Measurements from ENCODE around the gene MIR17HG.
"Not testable (repeated sequence)": the region's sequence is repeated elsewhere in the genome, so short reads cannot be mapped to it uniquely, and the experiment has no call there.

Gene MIR17HG

DNA sequence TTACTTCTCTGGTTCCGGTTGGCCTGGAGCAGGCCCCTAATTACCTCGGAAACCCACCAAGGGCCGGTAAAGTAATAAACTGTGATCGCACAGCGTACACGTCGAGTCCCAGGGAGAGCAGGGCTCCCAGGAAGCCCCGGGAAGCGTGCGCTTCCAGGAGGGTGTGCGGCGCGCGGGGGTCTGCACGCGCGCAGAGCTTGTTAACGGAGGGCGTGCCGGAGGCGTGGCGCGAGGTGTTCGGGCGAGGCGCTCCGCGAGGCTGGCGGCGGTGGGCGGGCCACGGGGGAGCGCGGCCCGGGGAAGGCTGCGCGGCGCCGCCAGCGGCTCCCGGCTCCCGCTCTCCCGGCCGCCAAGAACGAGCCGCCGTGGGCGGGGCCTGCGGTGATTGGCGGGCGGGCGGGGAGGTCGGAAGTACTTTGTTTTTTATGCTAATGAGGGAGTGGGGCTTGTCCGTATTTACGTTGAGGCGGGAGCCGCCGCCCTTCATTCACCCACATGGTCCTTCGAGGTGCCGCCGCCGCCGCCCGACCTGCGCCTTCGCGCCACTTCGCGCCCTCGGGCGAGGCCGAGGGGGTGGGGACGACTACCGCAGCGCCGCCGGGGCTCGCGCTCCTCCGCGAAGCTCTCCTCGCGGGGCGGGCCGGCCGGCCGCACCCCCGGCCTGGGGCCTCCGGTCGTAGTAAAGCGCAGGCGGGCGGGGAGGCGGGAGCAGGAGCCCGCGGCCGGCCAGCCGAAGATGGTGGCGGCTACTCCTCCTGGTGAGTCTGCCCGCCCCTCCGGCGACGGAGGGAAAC is at the start of gene MIR17HG:
Gene MIR17HG, plus strand, starts transcription at position 486 of the 794 bp plus-strand sequence.
- peak; percentile 84 for DNase-seq

DNA sequence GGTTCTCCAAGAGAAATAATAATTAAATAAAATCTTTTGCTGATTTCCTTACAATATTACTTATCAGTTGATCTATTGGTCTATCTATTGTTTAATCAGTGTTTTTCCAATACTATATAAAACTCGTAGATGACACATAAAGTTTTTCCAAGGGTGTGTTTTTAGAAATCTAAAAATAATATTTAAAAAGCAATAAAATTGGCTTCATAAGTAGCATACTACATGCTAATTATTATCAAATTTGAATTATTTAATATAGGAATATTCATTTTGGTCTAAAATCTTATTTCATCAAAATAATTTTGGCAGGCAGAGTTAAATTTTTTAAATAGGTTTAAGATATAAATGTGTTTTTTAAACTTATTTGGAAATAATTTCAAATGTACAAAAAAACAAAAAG is 49.4 kb upstream of the MIR17HG start:
- no peak for DNase-seq

DNA sequence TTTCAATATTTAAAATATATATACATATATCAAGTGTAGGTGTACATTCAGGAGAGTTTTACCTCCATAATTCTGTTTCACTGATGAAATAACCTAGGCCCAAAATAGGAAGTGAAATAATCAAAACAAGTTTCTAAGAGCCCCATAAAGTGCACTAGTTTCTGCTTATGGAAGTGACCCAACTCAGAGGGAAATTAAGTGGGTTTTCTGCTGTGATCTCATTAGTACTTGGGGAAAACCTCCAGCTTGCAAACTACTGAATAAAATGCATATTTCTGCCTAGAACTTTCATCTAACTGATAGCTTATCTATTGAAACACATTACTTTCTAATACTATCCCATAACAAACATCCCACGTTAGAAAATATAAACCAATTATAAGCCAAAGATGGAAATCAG is 45.4 kb upstream of the MIR17HG start:
- no peak for DNase-seq

DNA sequence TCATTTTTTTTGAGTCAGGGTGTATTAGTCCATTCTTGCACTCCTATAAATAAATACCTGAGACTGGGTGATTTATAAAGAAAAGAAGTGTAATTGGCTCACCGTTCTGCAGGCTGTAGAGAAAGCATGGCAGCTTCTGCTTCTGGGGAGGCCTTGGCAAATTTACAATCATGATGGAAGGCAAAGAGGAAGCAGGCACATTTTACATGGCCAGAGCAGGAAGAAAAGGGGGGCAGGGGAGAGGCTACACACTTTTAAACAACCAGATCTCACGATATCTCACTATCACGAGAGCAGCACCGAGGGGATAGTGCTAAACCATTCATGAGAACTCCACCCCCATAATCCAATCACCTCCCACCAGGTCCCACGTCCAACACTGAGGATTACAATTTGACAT is 44.5 kb upstream of the MIR17HG start:
- DNase-seq, result no peak

DNA sequence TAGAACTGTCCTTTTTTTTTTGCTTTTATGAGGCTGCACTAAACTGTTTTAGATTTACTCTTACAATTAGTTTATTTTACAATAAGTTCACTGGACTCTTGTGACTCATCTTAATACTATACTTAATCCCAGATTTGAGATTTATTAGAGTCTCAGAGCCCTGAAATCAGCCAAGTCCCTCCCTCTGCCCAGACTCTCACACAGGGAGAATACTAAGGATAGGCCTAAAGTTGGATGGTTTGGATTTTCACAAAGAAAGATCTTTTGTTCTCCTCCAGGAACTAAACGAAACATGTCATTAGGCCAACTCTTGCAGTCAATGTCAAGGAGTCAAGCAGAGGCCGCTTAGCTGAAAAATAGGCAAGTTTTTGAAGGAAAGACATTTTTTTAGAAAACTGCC is 42.7 kb upstream of the MIR17HG start:
- no peak for DNase-seq

DNA sequence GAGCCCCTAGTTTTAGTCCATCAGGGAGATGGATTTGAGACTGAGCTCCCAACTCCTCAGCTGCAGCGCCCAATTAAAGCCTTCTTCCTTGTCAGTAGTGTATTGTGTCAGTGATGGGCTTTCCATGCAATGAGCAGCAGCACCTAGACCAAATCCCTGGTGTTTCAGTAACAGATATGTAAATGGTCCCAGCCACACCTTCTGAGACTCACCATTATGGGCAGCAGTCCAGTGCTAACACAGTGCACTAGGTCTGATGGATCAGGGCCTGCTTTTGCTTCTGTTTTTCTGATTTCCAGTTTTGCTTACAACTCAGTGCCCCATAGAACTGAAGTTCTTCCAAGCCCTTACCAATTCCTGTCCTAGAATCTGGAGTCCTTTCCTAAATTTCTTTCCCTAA is 41.8 kb upstream of the MIR17HG start:
- no peak for DNase-seq

DNA sequence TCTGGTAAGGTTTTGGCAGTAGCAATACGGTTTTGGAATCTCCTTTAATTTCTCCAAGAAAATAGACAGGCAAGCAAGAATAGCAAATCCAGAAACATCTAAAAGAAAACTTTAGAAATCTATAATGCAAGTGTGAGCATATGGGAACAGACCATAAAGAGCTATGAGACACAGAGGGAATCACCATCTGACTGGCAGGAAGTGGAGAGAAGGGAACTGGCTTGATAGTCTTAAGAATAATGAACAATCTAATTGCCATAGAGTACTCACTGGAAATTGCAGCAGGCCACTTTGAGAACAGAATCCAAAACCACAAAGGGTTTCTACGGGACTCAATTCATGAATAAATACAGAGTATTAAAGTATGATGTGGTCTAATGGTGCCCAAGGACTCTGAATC is 39.6 kb upstream of the MIR17HG start:
- DNase-seq, result no peak

- no peak for DNase-seq
These were observed 39.2 kb upstream of the MIR17HG start for GRCh38 chr13:91308299-91308698.

- DNase-seq, result no peak
These were observed 36.0 kb upstream of the MIR17HG start for GRCh38 chr13:91311491-91311890.

DNA sequence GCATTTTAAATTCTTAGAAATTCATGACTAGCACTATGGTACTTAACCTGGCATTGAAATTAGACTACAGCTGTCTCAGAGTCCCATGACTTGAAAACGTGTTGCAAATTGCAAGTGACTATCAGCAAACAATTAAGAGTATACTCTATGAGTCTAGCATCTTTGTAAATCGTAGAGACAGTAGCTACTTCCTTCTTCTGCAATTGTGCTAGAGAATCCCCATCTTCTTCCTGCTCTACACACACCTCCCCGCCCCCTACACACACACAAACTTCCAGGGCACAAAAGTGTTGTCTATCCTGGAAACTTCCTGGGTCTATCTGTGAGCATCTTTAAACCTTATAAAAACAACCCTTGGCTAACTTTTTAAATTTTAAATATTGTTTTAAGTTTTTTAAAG is 35.2 kb upstream of the MIR17HG start:
- DNase-seq, result no peak

GRCh38 chr13:91313103-91313502 is 34.4 kb upstream of the MIR17HG start:
- DNase-seq, result no peak

DNA sequence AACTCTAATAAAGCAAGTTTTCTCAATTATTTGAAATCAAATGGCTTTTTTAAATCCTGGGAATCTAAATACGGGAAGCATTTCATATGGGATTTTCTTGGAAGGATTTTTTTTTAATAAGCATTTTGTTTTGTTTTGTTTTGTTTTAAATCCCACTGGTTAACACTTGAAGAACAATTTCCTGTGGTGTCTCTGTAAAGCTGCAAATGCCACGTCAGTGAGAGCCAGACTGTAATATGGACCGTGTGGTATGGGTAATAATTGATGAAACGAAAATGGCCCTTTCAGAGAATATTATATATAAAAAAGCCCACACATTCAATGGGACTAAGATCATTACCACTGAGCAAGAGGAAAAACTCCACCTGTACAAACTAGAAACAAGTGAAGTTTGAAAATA is 33.9 kb upstream of the MIR17HG start:
- DNase-seq, result no peak

DNA sequence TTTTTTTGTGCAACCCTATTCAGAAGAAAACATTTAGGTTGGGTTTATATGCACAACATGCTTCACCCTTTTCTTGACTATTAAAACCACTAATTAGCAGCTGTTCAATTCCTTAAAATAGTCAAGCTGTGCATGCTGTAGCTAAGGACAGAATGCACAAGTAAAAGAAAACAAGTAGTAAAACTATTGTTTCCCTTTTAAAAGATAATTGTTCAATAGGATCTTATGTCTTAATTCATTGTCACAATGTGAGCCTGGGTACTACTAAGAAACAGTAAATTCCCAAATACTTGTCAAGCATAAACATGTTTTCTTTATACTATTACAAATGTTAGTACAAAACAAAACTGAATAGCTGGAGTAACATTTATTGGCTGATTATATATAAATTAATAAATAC is 32.6 kb upstream of the MIR17HG start:
- no peak for DNase-seq

DNA sequence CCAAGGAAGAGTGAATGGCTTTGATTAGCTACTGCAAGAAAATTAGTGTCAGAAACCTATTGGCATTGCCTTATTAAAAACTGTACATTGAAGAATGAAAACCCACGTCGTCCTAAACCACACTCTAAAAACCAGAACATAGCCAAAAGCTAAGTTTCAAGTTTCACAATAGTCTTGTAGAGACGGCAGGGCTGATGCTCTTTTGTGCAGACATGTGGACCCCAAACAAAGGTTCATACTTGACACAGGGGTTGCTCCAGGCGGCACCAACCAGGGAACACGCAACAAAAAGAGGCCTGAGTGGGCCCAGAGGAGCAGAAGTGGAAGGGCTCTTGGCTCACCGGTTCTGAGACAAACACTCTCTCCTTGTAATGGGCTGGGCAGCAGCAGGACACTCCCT is 28.6 kb upstream of the MIR17HG start:
- DNase-seq, result no peak

- no peak for DNase-seq
These were observed 27.5 kb upstream of the MIR17HG start for GRCh38 chr13:91319996-91320395.

- DNase-seq, result not testable (repeated sequence)
These were observed 26.5 kb upstream of the MIR17HG start for GRCh38 chr13:91320990-91321389.

DNA sequence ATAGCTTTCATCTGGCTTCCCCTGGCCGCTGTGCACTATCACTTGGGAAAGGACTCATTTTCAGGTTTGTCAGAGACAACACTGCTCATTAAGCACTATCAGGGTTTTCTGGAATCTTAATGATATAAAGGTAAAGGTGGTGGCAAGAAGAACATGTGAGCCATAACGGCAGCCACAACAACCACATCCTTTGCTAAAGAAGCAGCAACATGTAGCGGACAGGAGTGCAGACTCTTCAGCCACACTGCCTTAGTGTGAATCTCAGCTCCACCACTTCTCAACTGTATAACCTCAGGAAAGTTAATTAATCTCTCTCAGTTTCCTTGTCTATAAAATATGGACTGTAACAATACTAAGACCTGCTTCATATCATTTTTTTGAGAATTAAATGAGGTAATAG is 24.1 kb upstream of the MIR17HG start:
- DNase-seq, result no peak

- DNase-seq, result no peak
These were observed 21.3 kb upstream of the MIR17HG start for GRCh38 chr13:91326146-91326545.

DNA sequence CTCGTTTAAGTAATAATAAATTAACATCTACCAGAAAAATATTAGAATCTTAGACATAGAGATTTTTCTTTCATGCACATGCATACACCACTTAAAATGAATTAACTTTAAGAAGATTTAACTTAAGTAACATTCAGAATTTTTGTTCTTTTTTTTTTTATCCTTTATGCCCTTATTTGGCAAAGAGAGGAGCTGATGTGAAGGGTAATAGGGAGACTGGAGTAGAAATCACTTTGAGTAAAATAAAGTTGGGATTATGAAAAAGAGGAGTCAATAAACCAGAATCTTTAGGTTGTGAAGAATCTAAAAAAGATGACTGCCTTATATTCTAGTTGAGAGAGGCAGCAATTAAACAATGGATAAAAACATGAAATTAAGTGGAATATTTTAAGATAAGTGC is 18.8 kb upstream of the MIR17HG start:
- DNase-seq, result no peak

DNA sequence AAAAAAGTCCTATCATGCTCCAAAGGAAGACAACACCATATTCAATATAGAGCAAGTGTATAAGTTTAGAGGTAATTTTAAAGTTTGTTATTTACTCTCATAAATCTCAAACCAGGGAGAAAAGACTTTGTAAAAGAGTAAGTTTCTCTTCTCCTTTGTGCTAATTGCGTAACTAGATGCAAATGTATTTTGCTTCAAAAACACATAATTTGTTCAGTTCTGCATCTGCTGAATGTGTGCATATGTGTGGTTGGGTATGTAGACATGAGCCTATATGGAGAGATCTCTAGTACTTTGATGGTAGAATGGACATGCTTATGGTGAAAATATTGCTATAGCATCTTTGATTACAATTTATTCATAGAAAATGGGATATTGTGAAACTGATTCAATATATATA is 17.8 kb upstream of the MIR17HG start:
- DNase-seq, result no peak

DNA sequence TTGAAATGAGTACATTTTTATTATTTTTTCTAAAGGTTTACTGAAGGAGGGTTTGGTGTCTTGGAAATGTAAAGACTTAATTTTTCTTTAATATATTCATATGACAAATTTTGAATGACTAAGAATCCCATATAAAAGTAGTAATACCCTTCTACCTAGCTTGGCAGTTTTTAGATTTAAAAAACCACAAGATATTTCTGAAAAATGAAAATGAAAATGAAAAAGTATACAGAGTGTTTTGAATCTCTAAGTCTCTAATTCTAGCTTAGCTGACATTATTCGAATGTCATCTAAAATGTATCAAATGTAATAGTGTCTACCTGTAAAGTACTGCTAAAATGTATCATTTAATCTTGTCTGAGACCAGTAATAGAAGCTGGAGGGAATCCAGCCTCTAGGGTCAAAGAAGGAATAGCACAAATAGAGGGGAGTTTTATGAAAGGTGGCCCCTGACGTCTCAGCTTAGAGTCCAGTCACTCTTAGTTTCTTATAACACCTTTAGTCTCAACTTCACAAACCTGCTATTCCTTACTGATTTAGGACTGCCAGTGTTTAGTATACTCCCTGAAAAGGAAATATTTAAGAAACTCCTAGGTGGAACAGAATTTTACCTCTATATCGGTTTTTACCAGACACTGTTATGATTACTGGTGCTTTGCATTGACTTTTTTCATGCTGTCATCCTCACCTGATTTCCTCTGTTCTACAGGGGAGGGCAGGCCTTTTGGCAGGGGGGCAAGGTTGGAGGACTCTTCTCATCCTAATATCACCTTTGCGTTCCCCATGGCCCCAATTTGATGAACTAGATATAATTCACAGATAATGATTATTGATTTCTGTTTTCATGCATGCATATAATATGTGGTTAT is 16.2 kb upstream of the MIR17HG start:
- no peak for DNase-seq

DNA sequence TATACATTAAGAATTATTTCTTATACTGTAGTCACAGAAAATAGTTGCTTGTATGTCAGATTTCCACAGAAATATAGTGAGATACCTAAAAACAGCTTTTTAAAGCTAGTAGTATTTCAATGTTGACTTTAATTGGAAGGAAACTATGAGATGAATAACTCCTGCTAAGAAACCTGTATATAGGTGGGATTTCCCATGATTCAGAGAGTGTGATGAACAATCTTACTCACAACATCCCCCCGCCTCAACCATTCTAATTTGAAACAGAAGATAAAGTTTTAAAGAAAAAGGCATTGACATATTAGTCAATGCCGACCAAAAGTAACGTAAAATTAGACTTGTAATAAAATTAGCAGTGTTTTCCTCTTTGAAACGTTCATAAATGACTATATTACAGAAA is 1.4 kb upstream of the MIR17HG start:
- DNase-seq, result no peak

- peak; percentile 47 for DNase-seq
These were observed 661 bp upstream of the MIR17HG start for GRCh38 chr13:91346850-91347201.
